GM21423 (cell line): ENCODE data around the gene IL13RA2.

Experiments
- ATAC-seq: cut with Tn5 transposase; IDR thresholded peaks from one replicate; pipeline ENCODE4 v1.9.1; 2021; ENCODE audit warnings: mild to moderate bottlenecking, moderate library complexity; ENCODE audit not compliant: unreplicated experiment

The IL13RA2 gene

DNA sequence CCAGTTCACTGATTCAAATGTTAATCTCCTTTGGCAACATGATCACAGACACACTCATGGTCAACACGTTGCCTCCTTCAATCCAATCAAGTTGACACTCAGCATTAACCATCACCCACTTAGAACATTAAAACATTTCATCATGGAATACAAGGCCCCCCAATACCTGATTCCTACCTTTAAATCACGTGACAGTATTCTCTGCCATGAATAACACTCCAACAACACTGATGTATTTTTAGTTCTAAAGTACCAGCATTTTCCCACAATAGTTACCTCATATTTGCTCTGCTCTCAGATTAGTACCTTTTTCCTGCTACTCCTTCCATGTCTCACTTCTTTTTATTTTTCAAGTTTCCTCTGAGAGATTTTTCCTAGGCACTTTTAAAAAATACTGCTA lies 19.6 kb downstream of the IL13RA2 start:
- ATAC-seq: no peak

DNA sequence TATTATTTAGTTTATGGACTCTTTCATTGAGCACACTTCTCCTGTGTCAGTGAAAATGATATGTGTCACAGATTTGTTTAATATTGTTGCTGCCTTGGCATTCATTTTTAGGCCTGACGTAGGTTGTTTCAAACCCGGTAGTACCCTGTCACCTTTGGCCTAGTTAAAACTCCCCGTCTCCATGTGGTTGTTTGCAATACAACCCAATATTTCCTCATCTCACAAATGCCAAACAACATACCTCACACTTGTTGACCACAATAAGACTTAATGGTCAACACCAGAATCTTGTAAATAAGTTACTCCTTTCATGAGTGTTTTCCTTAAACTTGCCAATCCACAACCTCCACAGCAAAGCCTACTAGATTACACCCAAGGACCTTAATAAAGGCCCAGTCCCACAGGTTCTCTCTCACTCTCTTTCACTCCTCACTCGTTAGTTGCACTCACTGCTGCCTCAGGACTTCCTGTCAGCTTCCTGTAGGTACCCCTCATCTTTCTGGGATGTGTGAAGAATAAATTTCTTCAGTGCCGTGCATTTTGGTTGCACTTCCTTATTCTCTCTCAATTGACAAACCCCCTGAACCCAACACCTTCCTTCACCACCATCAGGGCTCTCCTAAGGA lies 31.3 kb downstream of the IL13RA2 start:
- no peak for ATAC-seq

DNA sequence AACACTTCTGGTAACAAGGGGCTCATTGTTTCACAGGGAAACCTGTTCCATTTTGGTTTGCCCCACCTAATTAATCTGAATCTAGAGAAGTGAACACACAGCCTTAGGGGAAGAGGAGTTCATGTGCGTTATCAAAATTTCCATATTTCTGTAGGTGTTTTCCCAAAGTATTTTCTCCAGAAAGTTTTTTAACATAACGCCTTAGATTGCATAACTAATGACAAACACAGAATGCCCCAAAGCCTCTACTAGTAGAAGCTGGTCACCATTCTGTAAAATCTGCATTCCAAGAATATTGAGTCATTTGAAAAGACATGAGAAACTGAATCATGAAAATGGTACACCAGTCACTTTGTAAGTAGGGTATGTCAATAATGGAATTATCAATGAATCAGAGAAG lies 41.1 kb downstream of the IL13RA2 start:
- ATAC-seq: no peak

DNA sequence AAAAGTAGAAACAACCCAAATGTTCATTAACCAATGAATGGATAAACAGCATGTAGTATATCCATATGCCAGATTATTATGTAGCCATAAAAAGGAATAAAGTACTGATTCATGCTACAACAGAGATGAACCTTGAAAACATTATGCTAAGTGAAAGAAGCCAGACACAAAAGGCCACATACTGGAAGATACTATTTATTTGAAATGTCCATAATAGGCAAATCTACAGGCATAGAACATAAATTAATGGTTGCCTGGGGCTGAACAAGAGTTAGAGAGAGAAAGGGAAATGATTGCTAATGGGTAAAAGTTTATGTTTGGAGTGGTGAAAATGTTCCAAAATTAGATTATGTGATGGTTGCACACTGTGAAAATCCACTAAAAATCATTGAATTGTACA lies 44.4 kb downstream of the IL13RA2 start:
- no peak for ATAC-seq

DNA sequence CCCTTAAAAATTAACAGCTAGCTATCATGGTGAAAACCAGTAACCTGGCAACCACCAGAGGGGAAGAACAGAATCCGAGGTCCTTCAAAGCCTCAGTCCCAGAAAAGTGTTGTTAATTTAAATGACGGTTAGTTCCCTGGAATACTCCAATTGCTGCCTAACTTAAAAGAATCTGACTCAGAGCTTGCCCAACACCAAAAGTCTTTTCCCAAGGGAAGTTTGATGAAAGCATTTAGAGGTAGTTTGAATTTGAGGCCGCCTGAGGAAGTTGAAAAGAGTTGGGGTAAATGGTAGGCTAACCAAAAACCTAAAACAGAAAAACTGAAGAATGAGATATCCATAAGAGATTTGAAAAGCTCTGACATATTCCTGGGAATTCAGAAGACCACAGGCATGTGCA lies 46.6 kb downstream of the IL13RA2 start:
- no peak for ATAC-seq

DNA sequence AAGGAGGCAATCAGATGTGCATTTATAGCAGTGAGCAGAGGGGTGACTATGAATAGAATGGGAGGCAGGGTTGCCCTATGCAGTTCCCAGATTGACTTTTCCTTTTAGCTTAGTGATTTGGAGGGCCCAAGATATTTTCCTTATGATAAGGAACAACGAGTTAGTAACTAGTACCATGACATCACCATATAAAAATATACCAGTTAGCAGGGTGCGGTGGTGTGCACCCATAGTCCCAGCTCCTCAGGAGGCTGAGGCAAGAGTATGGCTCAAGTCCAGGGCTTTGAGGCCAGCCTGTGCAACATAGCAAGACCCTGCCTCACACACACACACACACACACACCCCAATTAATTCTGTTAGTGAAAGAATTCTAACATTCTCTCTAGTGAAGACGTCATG lies 53.0 kb downstream of the IL13RA2 start:
- ATAC-seq: no peak

DNA sequence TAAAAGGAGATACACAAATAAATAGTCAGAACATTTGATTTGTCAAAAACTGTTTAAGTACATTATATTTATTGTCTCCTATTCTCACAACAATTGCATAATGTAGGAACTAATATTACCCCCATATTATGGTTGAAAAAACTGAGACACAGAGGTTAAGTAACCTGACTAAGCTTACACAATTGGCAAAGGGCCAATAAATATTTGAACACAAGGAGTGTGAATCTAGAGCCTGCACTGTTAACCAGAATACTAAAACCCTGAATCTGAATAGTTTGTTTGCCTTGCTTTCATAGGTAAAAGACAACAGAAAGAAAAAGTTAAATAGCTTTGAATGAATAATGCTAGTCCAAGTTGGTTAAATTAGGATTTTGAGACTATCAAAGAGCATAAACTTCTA lies 55.2 kb downstream of the IL13RA2 start:
- no peak for ATAC-seq

DNA sequence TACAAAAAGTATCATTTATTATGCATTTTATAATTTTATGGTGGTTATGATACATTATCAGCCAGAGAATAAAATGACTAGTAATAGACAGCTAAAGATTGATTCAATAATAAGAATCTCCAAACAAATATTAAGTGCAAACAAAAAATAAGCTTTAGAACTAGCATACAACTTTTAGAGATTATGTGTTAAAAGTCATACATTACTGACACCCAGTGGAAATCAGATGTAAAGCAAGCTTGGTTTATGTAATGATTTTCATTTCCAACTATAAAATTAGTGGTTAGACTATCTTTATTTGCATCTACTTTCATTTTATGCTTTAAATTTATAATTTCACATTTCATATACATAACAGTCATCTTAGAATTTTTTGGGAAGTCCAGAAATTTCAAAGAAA lies 57.7 kb downstream of the IL13RA2 start:
- ATAC-seq: no peak
